Astrocyte of the spinal cord (primary cell): Measurements from ENCODE around the gene UBTD2.

Experiments used
- DNase-seq: peaks from one replicate; pipeline ENCODE4 v3.0.0; 2011; ENCODE audit warnings: low read depth, low spot score
- H3K4me3 ChIP-seq: 2 replicates; pipeline ENCODE4 v1.5.1; 2011; ENCODE audit warnings: low read depth, mild to moderate bottlenecking, low read length, moderate library complexity
- in situ Hi-C: cut with HindIII; loops from 2 replicates; pipeline ENCODE4 v1.10.0; 2017; ENCODE audit warnings: low sequenced_read_pairs
- TF ChIP-seq, protein P1 (sequence below): IDR thresholded peaks from 2 replicates; pipeline ENCODE4 v1.5.1; 2012; ENCODE audit warnings: low read depth, mild to moderate bottlenecking, low read length, inconsistent platforms

The UBTD2 gene

GRCh38 chr5:172188893-172189692 lies 94.5 kb downstream of the UBTD2 start:
- H3K4me3 ChIP-seq, result peak overlapping the region; percentile 8
- peak; percentile 91 for DNase-seq
- in situ Hi-C loops, result no loop called here
- TF ChIP-seq, protein P1, sequence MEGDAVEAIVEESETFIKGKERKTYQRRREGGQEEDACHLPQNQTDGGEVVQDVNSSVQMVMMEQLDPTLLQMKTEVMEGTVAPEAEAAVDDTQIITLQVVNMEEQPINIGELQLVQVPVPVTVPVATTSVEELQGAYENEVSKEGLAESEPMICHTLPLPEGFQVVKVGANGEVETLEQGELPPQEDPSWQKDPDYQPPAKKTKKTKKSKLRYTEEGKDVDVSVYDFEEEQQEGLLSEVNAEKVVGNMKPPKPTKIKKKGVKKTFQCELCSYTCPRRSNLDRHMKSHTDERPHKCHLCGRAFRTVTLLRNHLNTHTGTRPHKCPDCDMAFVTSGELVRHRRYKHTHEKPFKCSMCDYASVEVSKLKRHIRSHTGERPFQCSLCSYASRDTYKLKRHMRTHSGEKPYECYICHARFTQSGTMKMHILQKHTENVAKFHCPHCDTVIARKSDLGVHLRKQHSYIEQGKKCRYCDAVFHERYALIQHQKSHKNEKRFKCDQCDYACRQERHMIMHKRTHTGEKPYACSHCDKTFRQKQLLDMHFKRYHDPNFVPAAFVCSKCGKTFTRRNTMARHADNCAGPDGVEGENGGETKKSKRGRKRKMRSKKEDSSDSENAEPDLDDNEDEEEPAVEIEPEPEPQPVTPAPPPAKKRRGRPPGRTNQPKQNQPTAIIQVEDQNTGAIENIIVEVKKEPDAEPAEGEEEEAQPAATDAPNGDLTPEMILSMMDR, result no peak

GRCh38 chr5:172188033-172188892 lies 95.3 kb downstream of the UBTD2 start, which contains the start of gene STK10:
Gene STK10, minus strand, starts transcription at chr5:172188224. Its CDS starts 182 bp downstream, at chr5:172188042.
- TF ChIP-seq, protein P1, result peak; percentile 76
- in situ Hi-C loops, result no loop called here
- peak within 1 kb of the TSS; percentile 92 for H3K4me3 ChIP-seq
- peak; percentile 92 for DNase-seq

DNA sequence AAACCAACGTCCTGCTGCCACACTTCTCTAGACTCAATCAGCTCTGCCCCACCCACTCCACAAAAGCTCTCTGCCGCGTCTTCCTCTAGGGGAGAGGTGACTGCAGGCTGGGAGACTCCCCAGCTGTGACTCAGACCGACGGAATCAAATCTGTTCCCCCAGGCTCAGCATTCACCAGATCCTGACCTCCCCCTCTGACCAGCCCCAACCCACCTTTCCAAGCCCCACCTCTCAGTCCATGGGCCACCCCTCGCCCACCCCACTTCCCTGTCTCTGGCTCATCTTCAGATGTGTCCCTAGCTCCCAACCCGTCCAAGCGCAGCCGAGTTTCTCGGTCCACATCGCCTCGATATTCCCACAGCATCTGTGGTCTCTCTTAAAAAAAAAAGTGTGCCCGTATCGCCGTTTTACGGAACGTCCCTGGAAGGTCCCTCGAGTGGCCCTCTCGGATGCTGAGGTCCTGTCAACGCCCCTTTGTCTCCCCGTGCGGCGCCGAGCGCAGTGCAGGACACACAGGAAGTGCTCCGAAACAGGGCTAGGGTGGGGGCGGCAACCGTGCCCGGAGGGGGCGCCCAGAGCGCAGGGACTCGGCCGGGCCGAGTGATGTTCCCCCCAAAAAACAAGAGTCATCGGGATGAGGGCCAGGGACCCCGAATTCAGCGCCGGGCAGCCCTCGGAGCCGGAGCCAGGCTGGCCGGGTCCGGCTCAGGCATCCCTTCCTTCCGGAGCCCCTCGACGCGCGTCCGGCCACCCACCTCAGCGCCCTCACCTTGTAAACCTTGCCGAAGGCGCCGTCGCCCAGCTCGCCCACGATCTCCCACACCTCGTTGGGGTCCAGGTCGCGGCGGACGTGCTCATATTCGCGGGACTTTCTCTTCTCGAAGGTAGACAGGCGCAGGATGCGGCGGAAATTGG lies 96.2 kb downstream of the UBTD2 start:
- TF ChIP-seq, protein P1, result peak; percentile 5
- in situ Hi-C loops, result no loop called here
- H3K4me3 ChIP-seq, result peak overlapping the region; percentile 92
- peak; percentile 73 for DNase-seq

DNA sequence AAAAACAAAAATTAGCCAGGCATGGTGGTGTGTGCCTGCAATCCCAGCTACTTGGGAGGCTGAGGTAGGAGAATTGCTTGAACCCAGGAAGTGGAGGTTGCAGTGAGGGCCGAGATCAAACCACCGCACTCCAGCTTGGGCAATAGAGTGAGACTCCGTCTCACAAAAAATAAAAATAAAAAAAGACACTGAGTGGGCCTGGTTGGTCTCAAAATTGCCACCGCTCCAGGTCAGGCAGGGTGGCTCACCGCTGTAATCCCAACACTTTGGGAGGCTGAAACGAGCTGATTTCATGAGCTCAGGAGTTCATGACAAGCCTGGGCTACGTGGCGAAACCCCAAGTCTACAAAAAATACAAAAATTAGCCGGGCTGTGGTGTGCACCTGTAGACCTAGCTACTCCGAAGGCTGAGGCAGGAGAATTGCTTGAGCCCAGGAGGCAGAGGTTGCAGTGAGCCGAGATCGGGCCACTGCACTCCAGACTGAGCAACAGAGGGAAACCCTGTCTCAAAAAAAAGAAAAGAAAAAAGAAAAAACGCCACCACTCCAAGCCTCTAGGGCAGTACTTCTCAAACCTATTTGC lies 97.4 kb downstream of the UBTD2 start:
- TF ChIP-seq, protein P1, result no peak
- peak overlapping the region; percentile 92 for H3K4me3 ChIP-seq
- in situ Hi-C loops, result no loop called here
- no peak for DNase-seq

DNA sequence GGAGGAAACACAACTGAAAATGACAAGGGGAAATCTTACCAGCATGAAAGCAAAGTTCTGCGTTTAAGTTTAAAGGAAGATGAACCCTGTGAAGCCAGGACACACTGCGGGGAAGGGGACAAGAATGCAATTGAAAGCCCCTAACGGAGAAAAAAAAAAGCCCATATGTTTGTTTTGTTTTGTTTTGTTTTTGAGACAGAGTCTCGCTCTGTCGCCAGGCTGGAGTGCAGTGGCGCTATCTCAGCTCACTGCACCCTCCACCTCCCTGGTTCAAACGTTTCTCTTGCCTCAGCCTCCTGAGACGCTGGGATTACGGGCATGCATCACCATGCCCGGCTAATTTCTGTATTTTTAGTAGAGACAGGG lies 98.5 kb downstream of the UBTD2 start:
- in situ Hi-C loops, result no loop called here
- H3K4me3 ChIP-seq, result no peak overlapping the region
- no peak for DNase-seq
- TF ChIP-seq, protein P1, result no peak
